HFF-Myc (cell line): ENCODE data around the gene POU2F3.

ENCODE experiments used
- DNase-seq: peaks from one replicate; pipeline ENCODE4 v3.0.0-alpha.2; 2011; ENCODE audit warnings: low read depth; ENCODE audit errors: extremely low read depth
- H3K4me3 ChIP-seq: replicated peaks from 2 replicates; pipeline ENCODE4 v1.5.1; 2011; ENCODE audit warnings: low read depth, mild to moderate bottlenecking, control low read depth, low read length
- TF ChIP-seq, protein P1 (sequence below): IDR thresholded peaks from 2 replicates; pipeline ENCODE4 v1.5.1; 2012; ENCODE audit warnings: mild to moderate bottlenecking, low read depth, low read length, control low read depth; ENCODE audit errors: missing control alignments

POU2F3 gene

DNA sequence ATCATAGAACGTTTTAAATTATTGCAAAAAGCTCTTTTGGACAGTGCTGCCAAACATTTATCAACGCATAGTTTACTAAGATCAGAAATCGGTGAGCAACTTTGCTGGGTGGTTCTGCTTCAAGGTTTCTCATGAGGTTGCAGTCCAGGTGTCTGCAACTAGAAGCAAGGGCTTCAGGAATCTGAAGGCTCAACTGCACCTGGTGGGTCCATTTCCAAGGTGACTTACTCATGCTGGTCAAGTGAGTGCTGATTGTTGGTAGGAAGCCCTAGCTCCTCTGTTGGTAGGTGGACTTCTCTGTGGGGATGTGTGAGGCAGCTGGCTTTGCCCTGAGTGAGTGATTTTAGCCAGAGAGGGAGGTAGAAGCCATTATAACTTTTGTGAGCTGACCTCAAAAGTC is 118.8 kb downstream of the POU2F3 start:
- DNase-seq = no peak
- H3K4me3 ChIP-seq = no peak overlapping the region
- TF ChIP-seq, protein P1, sequence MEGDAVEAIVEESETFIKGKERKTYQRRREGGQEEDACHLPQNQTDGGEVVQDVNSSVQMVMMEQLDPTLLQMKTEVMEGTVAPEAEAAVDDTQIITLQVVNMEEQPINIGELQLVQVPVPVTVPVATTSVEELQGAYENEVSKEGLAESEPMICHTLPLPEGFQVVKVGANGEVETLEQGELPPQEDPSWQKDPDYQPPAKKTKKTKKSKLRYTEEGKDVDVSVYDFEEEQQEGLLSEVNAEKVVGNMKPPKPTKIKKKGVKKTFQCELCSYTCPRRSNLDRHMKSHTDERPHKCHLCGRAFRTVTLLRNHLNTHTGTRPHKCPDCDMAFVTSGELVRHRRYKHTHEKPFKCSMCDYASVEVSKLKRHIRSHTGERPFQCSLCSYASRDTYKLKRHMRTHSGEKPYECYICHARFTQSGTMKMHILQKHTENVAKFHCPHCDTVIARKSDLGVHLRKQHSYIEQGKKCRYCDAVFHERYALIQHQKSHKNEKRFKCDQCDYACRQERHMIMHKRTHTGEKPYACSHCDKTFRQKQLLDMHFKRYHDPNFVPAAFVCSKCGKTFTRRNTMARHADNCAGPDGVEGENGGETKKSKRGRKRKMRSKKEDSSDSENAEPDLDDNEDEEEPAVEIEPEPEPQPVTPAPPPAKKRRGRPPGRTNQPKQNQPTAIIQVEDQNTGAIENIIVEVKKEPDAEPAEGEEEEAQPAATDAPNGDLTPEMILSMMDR = no peak

DNA sequence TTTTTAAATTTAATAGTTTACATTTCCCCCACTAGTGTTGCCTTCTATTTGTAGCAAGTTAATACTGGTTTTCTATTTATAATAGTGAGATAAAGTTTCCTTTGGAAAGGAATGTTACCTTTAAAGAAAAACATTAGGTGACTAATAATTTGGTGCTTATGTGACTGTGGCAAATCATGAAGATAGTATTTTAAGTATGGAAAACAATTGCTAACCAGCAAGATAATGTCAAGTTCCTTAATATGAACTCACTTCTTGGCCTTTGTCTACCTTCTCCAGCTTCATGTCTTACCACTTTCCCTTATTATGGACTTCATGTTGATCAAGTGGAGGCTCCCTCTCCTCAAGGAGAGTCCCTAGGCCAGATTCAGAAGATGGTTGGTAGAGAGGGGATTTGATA is 123.5 kb downstream of the POU2F3 start:
- TF ChIP-seq, protein P1 = no peak
- H3K4me3 ChIP-seq = no peak overlapping the region
- no peak for DNase-seq

DNA sequence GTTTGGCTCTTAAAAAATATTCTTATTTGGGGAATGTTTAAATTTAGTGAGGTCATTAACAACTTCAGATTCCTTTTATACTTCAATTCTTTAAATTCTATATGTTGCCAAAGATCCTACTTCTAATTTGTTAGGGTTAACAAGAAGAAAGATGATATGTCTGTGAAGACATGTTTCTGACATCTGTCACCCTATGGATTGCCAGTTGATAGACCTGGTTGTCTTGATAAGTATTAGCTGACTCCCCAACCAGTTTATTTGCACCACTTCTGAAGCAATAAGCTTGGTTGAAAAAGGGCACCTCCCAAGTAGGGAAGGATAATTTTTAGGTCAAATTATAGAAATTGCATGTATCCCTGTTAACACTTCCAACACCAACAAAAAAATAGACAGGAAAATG is 125.6 kb downstream of the POU2F3 start:
- TF ChIP-seq, protein P1 = no peak
- no peak overlapping the region for H3K4me3 ChIP-seq

More for the DNA sequence above, 125.6 kb downstream of the POU2F3 start:
- no peak for DNase-seq
